Esophagus (tissue), 2 donors: ENCODE data around the gene STC2. TPM values are rescaled to one million over a fixed set of nuclear protein-coding genes. Genes with fewer than 3 reads are reported as not detected.

ENCODE experiments used
- H3K27ac ChIP-seq, 2 donors: one replicate each; pipeline ENCODE4 v1.5.1; 2013; ENCODE audit warnings: low read depth in 2 of 2, mild to moderate bottlenecking in 2 of 2, inconsistent platforms in 1 of 2, low read length in 1 of 2, moderate library complexity in 1 of 2
- H3K27me3 ChIP-seq, 2 donors: one replicate each; pipeline ENCODE4 v1.6.1; 2013; ENCODE audit warnings: low read length in 2 of 2, control low read depth in 1 of 2, mild to moderate bottlenecking in 1 of 2; ENCODE audit not compliant: insufficient read depth in 2 of 2, control insufficient read depth in 1 of 2
- H3K36me3 ChIP-seq, 2 donors: one replicate each; pipeline ENCODE4 v1.6.1; 2013; ENCODE audit warnings: low read length in 1 of 2; ENCODE audit not compliant: control insufficient read depth in 2 of 2, insufficient read depth in 2 of 2
- H3K4me1 ChIP-seq, 2 donors: one replicate each; pipeline ENCODE4 v1.6.1; 2013; ENCODE audit warnings: low read length in 1 of 2; ENCODE audit not compliant: control insufficient read depth in 2 of 2, insufficient read depth in 2 of 2
- H3K4me3 ChIP-seq, 2 donors: one replicate each; pipeline ENCODE4 v1.5.1; 2013; ENCODE audit warnings: low read length in 2 of 2, mild to moderate bottlenecking in 2 of 2, low read depth in 1 of 2, moderate library complexity in 1 of 2
- H3K9me3 ChIP-seq, 2 donors: one replicate each; pipeline ENCODE4 v1.6.1; 2013; ENCODE audit warnings: mild to moderate bottlenecking in 2 of 2, low read depth in 1 of 2, low read length in 1 of 2, moderate library complexity in 1 of 2; ENCODE audit not compliant: control insufficient read depth in 2 of 2, insufficient read depth in 1 of 2
- WGBS, 2 donors: extraction: QIAGEN DNeasy Blood & Tissue Kit; methylation state at CpG; one replicate each; pipeline ENCODE4 v1.1.7; 2013; 5-methylcytosine and 5-hydroxymethylcytosine counted together
- polyA plus RNA-seq, 2 donors: library from polyadenylated mRNA; stranded (reverse); fragments of 200-250 nt; gene quantifications; one replicate each; pipeline ENCODE4 v1.2.3, GENCODE V29; 2013
- donor health status: healthy with polysubstance abuse.
- donor health status: Bipolar disorder and iron deficiency.

The STC2 gene
- polyA plus RNA-seq, 2 donors: 0.35 to 1.4 TPM

- 74 to 81% methylated on average over 12 of the region's 12 CpGs for WGBS, 2 donors
Observed at GRCh38 chr5:173314166-173314952, 13.9 kb downstream of the STC2 start.

DNA sequence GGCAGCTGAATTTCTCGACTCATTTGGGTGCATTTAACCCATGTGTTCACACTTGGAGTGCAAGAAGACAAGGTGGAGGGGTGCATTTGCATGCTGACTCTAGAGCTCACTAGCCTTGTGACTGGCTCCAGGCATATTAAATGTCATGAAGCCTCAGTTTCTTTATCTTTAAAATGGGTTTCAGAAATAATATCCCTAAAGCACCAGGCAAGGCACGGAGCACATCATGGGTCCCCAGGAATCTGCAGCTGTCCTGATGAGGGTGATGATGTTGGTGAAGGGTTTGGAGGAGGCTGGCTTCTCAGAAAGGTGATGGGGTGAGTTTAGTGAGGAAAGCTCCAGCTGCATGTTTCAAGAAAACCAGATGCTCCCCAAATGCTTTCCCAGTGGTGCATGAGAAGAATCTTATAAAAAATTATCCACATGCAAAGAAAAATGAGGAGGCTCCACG lies 14.8 kb downstream of the STC2 start:
- H3K36me3 ChIP-seq: no peaks in the 10 kb centered on the region
- peaks cover 6 to 11% of the 10 kb centered on the region in 2 donors for H3K4me1 ChIP-seq
- H3K27ac ChIP-seq: no peak overlapping the region
- H3K27me3 ChIP-seq: peaks cover 0 to 2% of the 10 kb centered on the region in 2 donors
- no peaks in the 10 kb centered on the region for H3K9me3 ChIP-seq
- no peak overlapping the region for H3K4me3 ChIP-seq
- WGBS, 2 donors: 71 to 74% methylated on average over 3 of the region's 3 CpGs

More at GRCh38 chr5:173314166-173314952, 13.9 kb downstream of the STC2 start:
- Histone ChIP-seq H3K27ac (no peak overlapping the region), H3K4me1 (peaks cover 6 to 11% of the 10 kb centered on the region in 2 donors), H3K9me3 (no peaks in the 10 kb centered on the region), H3K27me3 (peaks cover 0 to 2% of the 10 kb centered on the region in 2 donors), H3K4me3 (no peak overlapping the region), H3K36me3 (no peaks in the 10 kb centered on the region)

- 70 to 74% methylated on average over 3 of the region's 3 CpGs for WGBS, 2 donors
- Histone ChIP-seq H3K27ac (no peak overlapping the region), H3K36me3 (no peaks in the 10 kb centered on the region), H3K27me3 (peaks cover 0 to 2% of the 10 kb centered on the region in 2 donors), H3K4me3 (no peak overlapping the region), H3K4me1 (peaks cover 6 to 11% of the 10 kb centered on the region in 2 donors), H3K9me3 (no peaks in the 10 kb centered on the region)
Observed at GRCh38 chr5:173312821-173313220, 15.4 kb downstream of the STC2 start.

DNA sequence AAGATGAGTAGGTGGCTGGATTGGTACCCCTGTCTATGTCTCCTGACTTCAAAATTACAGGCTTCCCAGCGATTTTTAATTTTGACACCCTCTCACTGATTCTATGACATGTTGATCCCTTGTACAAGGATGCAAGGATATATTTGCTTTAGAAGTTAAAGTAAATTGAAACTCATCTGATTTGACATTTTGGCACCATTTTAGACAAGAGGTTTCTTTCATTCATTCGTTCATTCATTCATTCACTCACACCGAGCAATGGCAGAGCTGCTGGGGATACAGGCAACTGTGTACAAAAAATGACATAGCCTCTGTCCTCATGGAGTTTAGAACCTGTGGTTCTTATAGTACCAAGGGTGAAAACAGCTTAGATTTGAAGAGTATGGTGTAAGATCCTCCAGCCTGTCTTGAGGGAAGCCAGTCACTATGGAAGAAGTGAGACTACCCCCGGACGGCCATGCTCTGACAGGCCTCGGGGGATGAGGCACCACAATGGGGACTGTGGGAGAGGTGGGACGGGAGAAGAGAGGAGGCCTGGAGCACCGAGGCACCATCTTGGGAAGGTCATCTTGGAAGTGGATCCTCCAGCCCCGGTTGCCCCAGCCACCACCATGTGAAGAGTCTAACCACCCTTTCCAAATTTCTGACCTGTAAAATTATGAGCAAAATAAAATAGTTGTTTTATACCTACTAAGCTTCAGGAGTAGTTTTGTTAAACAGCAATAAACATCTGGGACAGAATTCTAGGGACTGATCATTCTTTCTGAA lies 16.2 kb downstream of the STC2 start:
- no peaks in the 10 kb centered on the region for H3K36me3 ChIP-seq
- WGBS, 2 donors: 90 to 92% methylated on average over 9 of the region's 9 CpGs
- H3K27me3 ChIP-seq: peaks cover 0 to 2% of the 10 kb centered on the region in 2 donors
- no peak overlapping the region for H3K27ac ChIP-seq
- H3K9me3 ChIP-seq: no peaks in the 10 kb centered on the region
- H3K4me3 ChIP-seq: no peak overlapping the region
- peaks cover 6 to 8% of the 10 kb centered on the region in 2 donors for H3K4me1 ChIP-seq

DNA sequence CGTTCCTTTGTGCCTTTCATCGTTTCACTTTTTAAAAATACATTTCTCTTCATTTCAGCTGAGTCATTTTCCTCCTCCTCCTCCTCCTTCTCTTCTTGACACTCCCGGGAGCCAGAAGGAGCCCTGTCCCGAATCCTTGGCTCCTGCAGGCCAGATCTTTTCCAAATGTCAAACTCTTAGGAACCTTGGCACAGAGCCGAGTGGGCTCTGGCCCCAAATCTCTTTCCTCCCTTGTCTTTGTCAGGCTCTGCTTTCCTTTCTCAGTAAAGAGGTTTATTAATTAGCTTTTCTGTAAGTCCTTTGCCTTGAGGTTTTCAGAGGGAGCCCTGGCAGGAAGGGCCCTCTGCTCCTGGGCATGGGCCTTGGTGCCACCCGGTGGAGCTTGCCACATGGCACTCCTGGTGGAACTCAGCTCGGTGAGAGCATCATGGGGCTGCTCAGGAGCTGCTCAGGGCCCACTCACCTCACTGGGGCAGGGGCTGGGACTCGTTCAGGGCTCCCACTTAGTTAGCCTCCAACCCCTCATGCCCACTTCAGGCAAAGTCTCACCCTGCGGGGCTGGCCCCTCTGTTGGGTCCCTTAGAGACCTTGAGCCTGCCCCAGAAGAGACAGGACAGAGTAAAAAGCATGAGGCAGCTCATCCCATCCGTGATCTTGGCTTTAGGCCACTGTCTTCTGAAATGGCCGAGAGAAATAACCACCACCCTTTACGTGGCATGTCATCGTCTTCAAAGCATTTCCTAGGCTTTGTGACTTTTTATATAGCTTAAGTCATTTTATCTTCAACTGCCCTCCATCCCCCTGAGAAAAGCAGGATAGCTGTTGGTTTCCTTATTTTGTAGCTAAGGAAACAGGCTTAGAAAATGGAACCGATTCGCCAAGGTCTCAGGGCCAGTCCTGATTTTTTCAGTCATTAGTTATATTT lies 17.1 kb downstream of the STC2 start:
- 48 to 58% methylated on average over 15 of the region's 15 CpGs for WGBS, 2 donors
- H3K27ac ChIP-seq: peak overlapping the region; percentile 35 to 59
- H3K4me1 ChIP-seq: peaks cover 6 to 8% of the 10 kb centered on the region in 2 donors

GRCh38 chr5:173310218-173310769 lies 17.9 kb downstream of the STC2 start:
- Histone ChIP-seq H3K9me3 (no peaks in the 10 kb centered on the region), H3K4me1 (peaks cover 3 to 6% of the 10 kb centered on the region in 2 donors), H3K4me3 (no peak overlapping the region), H3K27ac (peak overlapping the region in 1 of 2 donors; percentile 29), H3K27me3 (no peaks in the 10 kb centered on the region), H3K36me3 (no peaks in the 10 kb centered on the region)
- 66 to 69% methylated on average over 8 of the region's 8 CpGs for WGBS, 2 donors

More for the DNA sequence above, 17.1 kb downstream of the STC2 start:
- Histone ChIP-seq H3K9me3 (no peaks in the 10 kb centered on the region), H3K4me3 (no peak overlapping the region), H3K27me3 (peaks cover 0 to 2% of the 10 kb centered on the region in 2 donors), H3K36me3 (no peaks in the 10 kb centered on the region)

DNA sequence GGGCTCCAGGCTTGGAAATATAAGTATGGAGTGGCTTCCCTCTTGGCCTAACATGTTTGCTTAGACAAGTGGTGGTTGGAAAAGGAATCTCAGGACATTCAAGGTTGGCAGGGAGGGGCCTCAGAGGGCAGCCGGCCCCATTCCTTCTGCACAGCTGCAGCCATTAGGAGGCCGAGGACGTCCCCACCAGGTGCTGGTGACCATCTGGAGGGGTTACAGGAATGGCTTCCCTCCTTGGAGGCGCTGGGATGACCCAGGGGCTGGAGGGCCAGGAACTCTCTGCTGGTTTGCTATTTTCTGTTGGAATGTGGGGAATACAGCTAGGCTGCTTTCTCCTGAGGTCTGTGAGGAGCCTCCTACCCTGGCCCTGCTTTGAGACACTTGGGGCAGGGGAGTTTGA lies 18.5 kb downstream of the STC2 start:
- Histone ChIP-seq H3K27ac (no peak overlapping the region), H3K36me3 (no peaks in the 10 kb centered on the region), H3K4me3 (no peak overlapping the region), H3K4me1 (peaks cover 3 to 6% of the 10 kb centered on the region in 2 donors), H3K27me3 (no peaks in the 10 kb centered on the region), H3K9me3 (no peaks in the 10 kb centered on the region)
- WGBS, 2 donors: 82 to 92% methylated on average over 4 of the region's 4 CpGs

GRCh38 chr5:173308226-173308625 lies 20.0 kb downstream of the STC2 start:
- Histone ChIP-seq H3K36me3 (no peaks in the 10 kb centered on the region), H3K27ac (no peak overlapping the region)

DNA sequence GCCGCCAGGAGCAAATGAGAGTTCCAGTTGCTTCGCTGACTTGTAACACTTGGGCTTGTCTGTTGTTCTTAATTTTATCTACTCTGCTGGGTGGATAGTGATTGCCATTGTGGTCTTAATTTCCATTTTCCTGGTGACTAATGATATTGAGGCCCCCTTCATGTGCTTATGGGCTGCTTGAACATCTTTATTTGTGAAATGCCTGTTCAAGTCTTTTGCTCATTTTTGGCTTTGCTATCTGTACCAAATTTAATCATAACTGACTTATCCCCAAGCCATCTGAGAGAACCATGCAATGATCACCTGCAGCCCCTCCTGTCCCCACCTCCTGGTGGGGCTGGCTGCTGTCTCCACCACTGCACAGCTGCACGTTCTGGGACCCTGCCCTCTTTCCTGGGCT lies 20.5 kb downstream of the STC2 start:
- H3K4me1 ChIP-seq: peaks cover 3 to 6% of the 10 kb centered on the region in 2 donors
- no peak overlapping the region for H3K4me3 ChIP-seq
- no peaks in the 10 kb centered on the region for H3K27me3 ChIP-seq
- H3K27ac ChIP-seq: no peak overlapping the region
- H3K36me3 ChIP-seq: no peaks in the 10 kb centered on the region
- H3K9me3 ChIP-seq: no peaks in the 10 kb centered on the region
- WGBS, 2 donors: 85 to 92% methylated on average over 3 of the region's 3 CpGs

More at GRCh38 chr5:173308226-173308625, 20.0 kb downstream of the STC2 start:
- H3K27me3 ChIP-seq: no peaks in the 10 kb centered on the region
- H3K9me3 ChIP-seq: no peaks in the 10 kb centered on the region
- no peak overlapping the region for H3K4me3 ChIP-seq
- H3K4me1 ChIP-seq: peaks cover 3 to 6% of the 10 kb centered on the region in 2 donors
